HepG2 (cell line): ENCODE results near the gene MATN1.

Source experiments
- EZH2 ChIP-seq: conservative IDR thresholded peaks from 2 replicates; pipeline ENCODE4 v1.6.1; 2012; ENCODE audit warnings: mild to moderate bottlenecking, low read depth, low read length, moderate library complexity
- MEIS1 ChIP-seq: sonication (generic); formaldehyde crosslinking; IDR thresholded peaks from 2 replicates; pipeline ENCODE4 v1.9.0; 2021; ENCODE audit warnings: mild to moderate bottlenecking, missing genetic modification reagents, moderate library complexity, borderline replicate concordance
- NR1H2 ChIP-seq: sonication (generic); formaldehyde crosslinking; IDR thresholded peaks from 2 replicates; pipeline ENCODE4 v1.8.1; 2022; ENCODE audit warnings: low read depth, missing genetic modification reagents, borderline replicate concordance
- NR2F6 ChIP-seq, 2 experiments: IDR thresholded peaks; 2 replicates each; pipeline ENCODE4 v1.6.1; 2016; ENCODE audit warnings: antibody characterized with exemption in 1 of 2, mild to moderate bottlenecking in 1 of 2
- POLR2A ChIP-seq, 2 experiments: IDR thresholded peaks; 2 replicates each; pipeline ENCODE4 v1.6.1; 2011; ENCODE audit warnings: low read depth in 2 of 2, low read length in 2 of 2, mild to moderate bottlenecking in 1 of 2, moderate library complexity in 1 of 2; ENCODE audit not compliant: insufficient read depth in 1 of 2
- RBM39 ChIP-seq: fragments of 200-400 bp; formaldehyde crosslinking; IDR thresholded peaks from one replicate; pipeline ENCODE4 v1.6.1; 2018; ENCODE audit warnings: antibody characterized with exemption, mild to moderate bottlenecking, low read depth, low read length; ENCODE audit not compliant: poor library complexity, severe bottlenecking
- TAF1 ChIP-seq: sonication (generic); formaldehyde crosslinking; IDR thresholded peaks from 2 replicates; pipeline ENCODE4 v1.4.0; 2020; ENCODE audit warnings: missing genetic modification reagents
- TF ChIP-seq, protein P1 (sequence below): IDR thresholded peaks from 2 replicates; pipeline ENCODE4 v1.6.1; 2012; ENCODE audit warnings: inconsistent platforms
- TF ChIP-seq, protein P2 (sequence below): sonication (generic); formaldehyde crosslinking; IDR thresholded peaks from 2 replicates; pipeline ENCODE4 v1.8.0; 2022; ENCODE audit warnings: mild to moderate bottlenecking, missing genetic modification reagents
- TF ChIP-seq, protein P3 (sequence below): sonication (generic); formaldehyde crosslinking; IDR thresholded peaks from 2 replicates; pipeline ENCODE4 v1.8.1; 2022; ENCODE audit warnings: low read depth, mild to moderate bottlenecking, missing genetic modification reagents

- TF ChIP-seq RBM39: no peak
- TF ChIP-seq EZH2: no peak
- TF ChIP-seq TAF1: no peak
- TF ChIP-seq MEIS1 (CRISPR knock-in tag): no peak
- no peak for TF ChIP-seq NR2F6 (IDR thresholded peaks at IDR 0.05)
- TF ChIP-seq NR2F6 (CRISPR knock-in tag; IDR thresholded peaks at IDR 0.05): no peak
- no peak for TF ChIP-seq POLR2A (IDR thresholded peaks at IDR 0.05; ENCODE audit: insufficient read depth in 1 of 2, low read depth in 2 of 2, low read length in 2 of 2)
- TF ChIP-seq, protein P1, sequence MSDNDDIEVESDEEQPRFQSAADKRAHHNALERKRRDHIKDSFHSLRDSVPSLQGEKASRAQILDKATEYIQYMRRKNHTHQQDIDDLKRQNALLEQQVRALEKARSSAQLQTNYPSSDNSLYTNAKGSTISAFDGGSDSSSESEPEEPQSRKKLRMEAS: no peak
- no peak for TF ChIP-seq NR1H2
- TF ChIP-seq, protein P2, sequence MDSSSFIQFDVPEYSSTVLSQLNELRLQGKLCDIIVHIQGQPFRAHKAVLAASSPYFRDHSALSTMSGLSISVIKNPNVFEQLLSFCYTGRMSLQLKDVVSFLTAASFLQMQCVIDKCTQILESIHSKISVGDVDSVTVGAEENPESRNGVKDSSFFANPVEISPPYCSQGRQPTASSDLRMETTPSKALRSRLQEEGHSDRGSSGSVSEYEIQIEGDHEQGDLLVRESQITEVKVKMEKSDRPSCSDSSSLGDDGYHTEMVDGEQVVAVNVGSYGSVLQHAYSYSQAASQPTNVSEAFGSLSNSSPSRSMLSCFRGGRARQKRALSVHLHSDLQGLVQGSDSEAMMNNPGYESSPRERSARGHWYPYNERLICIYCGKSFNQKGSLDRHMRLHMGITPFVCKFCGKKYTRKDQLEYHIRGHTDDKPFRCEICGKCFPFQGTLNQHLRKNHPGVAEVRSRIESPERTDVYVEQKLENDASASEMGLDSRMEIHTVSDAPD (CRISPR knock-in tag): no peak
- TF ChIP-seq, protein P3, sequence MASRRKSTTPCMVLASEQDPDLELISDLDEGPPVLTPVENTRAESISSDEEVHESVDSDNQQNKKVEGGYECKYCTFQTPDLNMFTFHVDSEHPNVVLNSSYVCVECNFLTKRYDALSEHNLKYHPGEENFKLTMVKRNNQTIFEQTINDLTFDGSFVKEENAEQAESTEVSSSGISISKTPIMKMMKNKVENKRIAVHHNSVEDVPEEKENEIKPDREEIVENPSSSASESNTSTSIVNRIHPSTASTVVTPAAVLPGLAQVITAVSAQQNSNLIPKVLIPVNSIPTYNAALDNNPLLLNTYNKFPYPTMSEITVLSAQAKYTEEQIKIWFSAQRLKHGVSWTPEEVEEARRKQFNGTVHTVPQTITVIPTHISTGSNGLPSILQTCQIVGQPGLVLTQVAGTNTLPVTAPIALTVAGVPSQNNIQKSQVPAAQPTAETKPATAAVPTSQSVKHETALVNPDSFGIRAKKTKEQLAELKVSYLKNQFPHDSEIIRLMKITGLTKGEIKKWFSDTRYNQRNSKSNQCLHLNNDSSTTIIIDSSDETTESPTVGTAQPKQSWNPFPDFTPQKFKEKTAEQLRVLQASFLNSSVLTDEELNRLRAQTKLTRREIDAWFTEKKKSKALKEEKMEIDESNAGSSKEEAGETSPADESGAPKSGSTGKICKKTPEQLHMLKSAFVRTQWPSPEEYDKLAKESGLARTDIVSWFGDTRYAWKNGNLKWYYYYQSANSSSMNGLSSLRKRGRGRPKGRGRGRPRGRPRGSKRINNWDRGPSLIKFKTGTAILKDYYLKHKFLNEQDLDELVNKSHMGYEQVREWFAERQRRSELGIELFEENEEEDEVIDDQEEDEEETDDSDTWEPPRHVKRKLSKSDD: no peak
Observed at GRCh38 chr1:30738715-30739559, 15.6 kb upstream of the MATN1 start.
